HG02642 (cell line): ENCODE results near the gene GDF15.
"Not testable (repeated sequence)": the region's sequence is repeated elsewhere in the genome, so short reads cannot be mapped to it uniquely, and the experiment has no call there.

Source experiments
- ATAC-seq: cut with Tn5 transposase; IDR thresholded peaks from one replicate; pipeline ENCODE4 v1.9.1; 2021; ENCODE audit warnings: mild to moderate bottlenecking; ENCODE audit not compliant: unreplicated experiment, poor library complexity

GDF15 gene, protein sequence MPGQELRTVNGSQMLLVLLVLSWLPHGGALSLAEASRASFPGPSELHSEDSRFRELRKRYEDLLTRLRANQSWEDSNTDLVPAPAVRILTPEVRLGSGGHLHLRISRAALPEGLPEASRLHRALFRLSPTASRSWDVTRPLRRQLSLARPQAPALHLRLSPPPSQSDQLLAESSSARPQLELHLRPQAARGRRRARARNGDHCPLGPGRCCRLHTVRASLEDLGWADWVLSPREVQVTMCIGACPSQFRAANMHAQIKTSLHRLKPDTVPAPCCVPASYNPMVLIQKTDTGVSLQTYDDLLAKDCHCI

DNA sequence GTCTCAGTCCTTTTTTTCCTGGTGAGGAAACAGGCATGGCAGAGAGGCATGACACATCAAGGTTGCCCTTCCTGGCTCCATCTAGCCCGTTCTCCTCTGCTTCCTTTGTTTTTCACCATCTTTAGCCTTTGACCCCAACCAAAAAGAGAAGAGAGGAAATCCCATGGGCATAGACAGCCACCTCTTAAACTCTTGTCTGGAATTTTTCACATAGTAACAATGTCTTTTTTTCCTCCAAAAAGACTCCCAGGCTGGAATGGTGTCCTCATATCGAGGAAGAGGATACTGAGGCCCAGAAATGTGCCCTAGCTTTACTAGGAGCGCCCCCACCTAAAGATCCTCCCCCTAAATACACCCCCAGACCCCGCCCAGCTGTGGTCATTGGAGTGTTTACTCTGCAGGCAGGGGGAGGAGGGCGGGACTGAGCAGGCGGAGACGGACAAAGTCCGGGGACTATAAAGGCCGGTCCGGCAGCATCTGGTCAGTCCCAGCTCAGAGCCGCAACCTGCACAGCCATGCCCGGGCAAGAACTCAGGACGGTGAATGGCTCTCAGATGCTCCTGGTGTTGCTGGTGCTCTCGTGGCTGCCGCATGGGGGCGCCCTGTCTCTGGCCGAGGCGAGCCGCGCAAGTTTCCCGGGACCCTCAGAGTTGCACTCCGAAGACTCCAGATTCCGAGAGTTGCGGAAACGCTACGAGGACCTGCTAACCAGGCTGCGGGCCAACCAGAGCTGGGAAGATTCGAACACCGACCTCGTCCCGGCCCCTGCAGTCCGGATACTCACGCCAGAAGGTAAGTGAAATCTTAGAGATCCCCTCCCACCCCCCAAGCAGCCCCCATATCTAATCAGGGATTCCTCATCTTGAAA is at the start of gene GDF15:
Gene GDF15 (plus strand): TSS at position 484 of the 868 bp plus-strand sequence. CDS start 32 bp downstream, at position 516.
- no peak for ATAC-seq

DNA sequence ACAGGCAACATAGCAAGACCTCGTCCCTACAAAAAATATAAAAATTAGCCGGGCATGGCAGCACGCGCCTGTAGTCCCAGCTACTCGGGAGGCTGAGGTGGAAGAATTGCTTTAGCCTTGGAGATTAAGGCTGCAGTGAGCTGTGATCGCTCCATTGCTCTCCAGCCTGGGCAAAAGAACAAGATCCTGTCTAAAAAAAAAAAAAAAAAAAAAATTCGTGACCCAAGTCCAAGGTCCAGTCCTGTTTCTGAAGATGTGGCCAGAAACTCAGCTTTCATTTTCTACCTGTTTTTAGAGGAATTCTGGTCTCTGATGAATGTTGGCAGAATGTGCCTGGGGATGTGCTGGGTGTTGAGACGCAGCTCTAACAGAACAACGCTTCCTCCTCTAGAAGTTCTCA is 47.4 kb upstream of the GDF15 start:
- no peak for ATAC-seq

DNA sequence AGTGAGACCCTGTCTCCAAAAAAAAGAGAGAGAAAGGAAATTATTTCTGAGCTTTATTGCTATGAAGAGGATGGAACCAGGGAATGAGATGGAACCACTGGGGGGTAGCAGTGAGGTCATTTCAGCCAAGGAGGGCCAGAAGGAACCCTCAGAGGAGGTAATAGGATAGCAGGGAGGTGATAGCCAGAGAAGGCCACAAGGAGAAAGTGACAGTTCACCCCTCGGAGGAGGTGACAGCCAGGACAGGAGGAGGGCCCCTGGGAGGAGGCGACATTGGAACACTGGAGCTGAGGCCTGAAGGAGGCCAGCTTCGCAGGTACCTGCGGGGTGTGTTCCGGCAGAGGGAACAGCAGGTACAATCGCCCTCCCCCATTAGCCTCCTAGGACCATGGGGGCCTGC is 46.2 kb upstream of the GDF15 start:
- ATAC-seq, result no peak

DNA sequence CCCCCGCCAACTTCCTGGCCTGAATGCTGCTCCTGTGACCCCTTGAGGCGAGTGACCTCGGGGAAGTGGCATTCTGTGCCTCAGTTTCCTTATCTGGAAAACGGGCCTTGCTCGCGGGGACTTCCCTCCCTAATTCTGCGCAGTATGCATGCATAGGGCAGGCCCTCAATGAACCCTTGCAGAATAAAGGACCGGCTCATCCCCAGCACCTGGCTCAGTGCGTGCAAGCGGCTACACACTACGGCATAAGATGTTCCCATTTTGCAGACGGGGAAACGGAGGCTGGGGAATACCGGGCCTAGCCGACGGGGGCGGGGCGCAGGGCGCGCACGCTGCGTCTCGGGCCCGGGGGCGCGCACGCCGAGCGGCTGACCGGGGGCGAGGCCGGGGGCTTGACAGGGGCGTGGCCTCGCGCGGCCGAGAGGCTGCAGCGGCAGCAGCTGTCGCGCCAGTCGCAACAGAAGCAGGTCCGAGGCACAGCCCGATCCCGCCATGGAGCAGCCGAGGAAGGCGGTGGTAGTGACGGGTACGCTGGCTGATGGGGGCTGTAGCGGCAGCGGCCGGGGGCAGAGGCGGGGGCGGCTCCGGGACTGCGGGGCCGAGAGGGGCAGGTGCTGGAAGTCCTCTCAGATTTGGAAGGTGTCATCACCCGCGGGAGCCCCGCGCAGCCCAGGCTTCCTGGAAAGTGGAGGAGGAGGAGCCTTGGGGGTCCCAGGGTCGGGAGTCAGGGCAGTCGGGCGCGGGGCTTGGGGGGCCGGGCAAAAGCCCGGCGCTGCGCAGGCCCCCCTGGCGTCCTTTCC is 45.6 kb upstream of the GDF15 start, which contains the start of gene PGPEP1:
Gene PGPEP1 (plus strand): TSS at position 409 of the 800 bp plus-strand sequence. CDS start 84 bp downstream, at position 493.
- peak; percentile 66 for ATAC-seq

DNA sequence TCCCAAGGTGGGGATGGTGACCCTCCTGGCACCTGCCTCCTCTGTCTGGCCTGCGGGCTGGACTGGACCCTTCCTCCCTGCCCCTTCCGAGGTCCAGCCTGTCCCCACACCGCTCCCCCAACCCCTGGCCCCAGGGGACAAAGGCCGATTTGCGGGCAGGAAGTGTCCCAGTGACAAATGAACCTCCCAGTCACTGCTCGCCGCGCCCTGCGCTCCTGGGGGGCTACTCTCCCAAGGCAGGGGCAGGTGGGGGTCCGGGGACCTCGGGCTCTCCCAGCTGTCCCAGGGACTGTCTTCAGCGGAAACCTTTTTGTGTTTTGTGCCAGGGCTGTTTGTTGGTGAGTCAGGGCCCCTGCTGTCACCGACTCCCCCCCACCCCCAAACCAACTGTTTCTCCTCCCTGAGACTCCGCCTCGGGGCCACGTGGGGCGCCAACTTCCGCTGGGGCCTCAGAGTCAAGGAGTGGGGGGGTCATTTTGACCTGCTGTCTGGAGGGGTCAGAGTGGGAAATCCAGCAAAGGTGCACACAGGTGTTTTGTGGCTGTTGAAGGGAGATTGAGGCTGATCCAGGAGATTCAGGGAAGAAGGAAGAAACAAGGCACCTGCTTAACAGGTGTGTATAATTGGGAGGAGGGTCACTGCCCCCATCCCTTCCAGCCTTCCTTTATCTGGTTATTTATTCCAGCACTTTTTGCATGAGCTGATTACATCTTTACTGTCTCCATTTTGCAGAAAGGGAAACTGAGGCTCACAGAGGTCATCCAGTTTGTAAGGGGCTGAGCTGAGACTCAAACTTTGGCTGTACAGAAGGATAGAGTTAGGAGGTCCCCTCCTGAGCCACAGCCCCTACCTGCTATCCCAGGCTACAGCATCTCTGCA is 44.7 kb upstream of the GDF15 start:
- ATAC-seq, result peak; percentile 66

DNA sequence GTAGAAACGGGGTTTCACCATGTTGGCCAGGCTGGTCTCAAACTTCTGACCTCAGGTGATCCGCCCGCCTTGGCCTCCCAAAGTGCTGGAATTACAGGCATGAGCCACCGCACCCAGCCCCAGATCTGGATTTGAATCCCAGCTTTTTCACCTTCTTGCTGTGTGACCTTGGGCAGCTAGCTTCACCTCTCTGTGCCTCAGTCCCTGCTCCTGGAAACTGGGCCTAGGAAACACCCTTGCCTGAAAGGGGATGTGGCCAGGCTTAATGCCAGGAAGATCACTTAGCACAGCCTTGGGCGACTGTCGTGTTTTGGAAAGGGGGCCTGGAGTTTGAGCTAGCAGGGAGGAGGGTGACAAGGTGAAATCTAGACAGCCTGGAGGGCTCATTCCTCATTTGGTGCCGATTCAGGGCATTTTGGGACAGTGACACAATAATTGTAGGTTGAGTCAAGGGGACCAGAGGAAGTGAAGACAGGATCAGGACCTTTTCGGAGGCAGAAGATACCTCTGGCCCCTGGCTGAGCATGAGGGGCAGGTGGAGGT is 43.8 kb upstream of the GDF15 start:
- no peak for ATAC-seq

DNA sequence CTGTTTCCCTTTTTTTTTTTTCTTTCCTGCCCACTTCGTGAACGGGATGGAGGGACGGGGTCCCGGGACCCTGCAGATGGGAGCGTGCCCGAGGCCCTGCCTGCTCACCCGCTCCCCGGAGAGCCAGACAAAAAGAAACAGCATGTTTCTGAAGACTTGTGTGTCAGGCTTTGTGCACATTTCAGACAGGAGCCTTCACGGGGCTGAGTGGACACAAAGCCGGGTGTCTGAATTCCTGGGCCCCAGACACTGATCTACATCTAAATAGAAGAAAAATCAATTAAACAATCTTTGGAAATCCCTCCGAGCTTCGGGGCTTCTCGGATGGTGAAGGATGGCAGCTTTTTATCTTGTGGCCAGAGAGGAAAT is 41.4 kb upstream of the GDF15 start:
- no peak for ATAC-seq

DNA sequence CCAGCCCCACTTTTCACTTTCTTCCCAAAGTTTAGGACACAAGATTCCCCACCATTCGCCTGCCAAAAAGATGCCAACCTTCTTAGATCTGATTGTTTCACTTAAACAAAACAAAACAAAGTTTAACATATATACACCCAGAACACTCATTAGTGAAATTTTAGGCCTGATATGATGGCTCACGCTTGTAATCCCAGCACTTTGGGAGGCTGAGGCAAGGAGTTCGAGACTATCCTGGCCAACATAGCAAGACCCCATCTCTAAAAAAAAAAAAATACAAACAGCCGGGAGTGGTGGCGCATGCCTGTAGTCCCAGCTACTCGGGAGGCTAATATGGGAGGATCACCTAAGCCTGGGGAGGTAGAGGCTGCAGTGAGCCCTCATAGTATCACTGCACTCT is 40.7 kb upstream of the GDF15 start:
- no peak for ATAC-seq

DNA sequence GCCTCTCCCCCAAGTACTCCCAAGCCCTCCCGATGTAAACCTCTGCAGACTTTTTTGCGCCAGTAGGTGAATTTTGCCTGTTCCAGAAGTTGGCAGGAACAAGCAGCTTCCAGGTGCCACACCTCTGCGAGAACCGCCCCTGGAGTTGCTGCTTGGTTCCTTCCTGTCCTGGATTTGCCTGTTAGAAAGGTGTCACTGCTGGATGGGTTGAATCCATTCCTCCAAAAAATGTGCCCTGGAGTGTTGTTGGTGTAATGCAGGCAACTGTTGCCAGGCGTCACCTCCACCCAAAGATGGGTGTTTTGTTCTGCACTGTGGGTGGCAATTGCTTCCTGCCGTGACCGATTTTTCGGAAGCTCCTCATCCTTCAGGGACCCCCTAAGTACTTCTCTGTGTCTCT is 39.9 kb upstream of the GDF15 start:
- ATAC-seq, result no peak

DNA sequence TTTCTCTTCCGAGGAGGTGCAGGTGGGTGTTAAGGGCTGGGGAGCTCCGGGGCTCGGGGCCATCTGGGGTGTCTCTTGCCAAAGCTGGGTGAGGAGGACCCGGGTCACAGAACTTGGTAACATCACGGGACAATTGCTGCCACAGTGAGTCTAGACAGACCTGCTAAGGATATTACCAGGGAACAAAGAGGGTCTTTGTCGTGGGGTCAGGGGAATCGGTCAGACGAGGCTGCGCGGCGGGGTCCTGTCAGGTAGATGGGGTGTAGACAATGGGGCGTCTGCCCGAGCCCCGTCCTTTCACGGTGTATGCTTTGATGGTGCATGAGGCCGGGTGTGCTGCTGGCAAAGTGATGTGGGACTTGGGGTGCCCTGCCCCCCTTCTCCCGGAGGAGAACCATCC is 37.8 kb upstream of the GDF15 start:
- ATAC-seq, result no peak

DNA sequence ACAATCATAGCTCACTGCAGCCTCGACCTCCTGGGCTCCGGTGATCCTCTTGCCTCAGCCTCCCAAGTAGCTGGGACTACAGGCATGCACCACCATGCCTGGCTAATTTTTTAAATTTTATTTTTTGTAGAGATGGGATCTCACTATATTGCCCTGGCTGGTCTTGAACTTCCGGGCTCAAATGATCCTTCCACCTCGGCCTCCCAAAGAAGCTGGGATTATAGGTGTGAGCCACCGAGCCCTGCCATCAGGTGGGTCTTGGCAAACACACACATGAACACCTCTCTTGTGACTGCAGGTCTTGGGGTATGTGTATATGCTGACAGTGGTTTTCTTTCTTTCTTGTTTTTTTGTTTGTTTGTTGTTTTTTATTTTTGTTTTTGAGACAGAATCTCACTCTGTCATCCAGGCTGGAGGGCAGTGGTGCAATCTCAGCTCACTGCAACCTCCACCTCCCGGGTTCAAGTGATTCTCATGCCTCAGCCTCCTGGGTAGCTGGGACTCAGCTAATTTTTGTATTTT is 37.1 kb upstream of the GDF15 start:
- ATAC-seq, result not testable (repeated sequence)

DNA sequence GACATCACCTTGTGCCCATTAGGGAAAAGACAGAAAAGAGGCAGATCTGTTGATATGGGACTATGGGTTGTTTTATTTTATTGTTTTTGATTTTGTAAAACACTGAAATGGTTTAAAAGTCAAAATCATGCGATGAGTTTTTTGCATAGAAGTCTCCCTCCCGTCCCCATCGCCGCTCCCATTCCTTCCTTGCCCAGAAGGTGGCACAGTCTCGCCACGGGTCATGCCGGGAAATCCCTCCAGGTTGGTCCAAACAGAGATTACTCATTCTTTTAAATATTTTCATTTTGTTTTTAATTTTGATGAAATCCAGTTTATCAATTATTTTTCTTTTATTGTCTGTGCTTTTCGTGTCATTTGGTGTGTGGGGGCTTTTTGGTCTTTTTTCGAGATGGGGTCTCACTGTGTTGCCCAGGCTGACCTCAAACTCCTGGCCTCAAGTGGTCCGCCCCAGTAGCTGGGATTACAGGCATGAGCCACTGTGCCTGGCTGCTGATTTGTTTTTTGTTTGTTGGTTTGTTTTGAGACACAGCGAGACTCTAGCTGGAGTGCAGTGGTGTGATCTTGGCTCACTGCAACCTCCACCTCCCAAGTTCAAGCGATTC is 36.3 kb upstream of the GDF15 start:
- ATAC-seq, result no peak

DNA sequence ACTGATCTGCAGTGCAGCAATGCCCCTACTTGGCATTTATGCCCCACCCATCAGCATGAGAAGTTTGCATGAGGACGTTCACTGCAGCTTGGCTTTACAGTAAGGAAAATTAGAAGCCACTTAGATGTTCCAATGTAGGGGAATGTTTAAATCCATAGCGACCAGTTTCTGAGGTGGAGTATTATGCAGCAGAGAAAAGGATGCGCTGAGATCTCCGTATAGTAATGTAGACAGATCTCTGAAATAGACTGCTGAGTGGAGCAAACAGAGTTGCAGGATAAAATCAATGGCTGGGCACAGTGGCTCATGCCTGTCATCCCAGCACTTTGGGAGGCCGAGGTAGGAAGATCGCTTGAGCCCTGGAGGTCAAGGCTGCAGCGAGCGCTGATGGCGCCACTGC is 35.5 kb upstream of the GDF15 start:
- no peak for ATAC-seq

DNA sequence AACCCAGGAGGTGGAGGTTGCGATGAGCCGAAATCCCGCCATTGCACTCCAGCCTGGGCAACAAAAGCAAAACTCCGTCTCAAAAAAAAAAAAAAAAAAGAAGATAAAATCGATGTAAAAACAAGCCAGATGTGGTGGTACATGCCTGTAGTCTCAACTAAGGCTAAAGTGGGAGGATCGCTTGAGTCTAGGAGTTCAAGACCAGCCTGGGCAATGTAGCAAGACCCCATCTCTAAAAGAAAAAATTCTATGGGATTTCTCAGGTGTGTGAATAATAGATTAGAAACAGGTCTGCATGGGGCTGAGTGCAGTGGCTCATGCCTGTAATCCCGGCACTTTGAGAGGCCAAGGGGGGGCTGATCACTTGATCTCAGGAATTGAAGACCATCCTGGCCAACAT is 34.4 kb upstream of the GDF15 start:
- no peak for ATAC-seq

DNA sequence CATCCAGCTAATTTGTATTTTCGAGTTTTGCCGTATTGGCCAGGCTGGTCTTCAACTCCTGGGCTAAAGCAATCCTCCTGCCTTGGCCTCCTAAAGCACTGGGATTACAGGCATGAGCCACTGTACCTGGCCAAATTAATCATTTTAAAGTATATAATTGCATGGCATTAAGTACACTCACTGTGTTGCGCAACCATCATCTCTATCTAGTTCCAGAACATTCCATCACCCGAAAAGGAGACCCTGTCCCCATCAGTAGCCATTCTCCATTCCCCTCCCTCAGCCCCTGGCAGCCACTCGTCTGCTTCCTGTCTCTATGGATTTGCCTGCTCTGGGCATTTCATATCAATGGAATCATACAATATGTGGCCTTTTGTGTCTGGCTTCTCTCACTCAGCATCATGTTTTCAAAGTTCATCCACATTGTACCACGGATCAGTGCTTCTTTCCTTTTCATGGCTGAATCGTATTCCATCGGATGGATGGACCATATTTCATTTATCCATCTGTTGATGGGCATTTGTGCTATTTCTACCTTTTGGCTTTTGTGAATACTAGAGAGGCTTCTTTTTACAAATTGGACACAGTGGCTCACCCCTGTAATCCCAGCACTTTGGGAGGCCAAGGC is 32.5 kb upstream of the GDF15 start:
- ATAC-seq, result no peak

DNA sequence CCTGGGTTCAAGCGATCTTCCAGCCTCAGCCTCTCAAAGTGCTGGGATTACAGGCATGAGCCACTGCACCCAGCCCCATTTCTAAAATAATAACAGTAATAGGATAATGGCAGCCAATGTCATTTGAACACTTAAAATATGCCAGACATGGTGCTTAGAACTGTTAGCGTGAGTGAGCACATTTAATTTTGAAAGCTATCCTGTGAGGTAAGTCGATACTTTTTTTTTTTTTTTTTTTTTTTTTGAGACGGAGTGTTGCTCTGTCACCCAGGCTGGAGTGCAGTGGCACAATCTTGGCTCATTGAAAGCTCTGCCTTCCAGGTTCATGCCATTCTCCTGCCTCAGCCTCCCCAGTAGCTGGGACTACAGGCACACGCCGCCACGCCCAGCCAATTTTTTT is 31.2 kb upstream of the GDF15 start:
- ATAC-seq, result not testable (repeated sequence)

DNA sequence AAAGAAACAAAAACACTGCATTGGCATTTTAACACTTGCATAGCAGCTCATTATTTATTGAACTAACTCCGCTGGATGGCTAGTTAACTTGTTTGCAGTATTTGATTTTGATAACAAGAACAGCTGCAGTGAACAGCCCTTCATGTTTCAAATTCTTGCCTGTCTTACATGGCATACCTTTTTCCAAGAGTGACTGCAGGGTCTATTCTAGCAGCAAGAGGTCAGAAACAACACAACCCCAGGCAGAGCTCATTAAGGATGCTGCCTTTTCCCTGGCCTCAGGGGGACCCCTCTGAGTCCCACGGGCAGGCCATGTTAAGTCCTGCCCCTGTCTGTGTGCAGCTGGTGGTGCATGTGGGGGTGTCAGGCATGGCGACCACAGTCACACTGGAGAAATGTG is 28.9 kb upstream of the GDF15 start:
- no peak for ATAC-seq

DNA sequence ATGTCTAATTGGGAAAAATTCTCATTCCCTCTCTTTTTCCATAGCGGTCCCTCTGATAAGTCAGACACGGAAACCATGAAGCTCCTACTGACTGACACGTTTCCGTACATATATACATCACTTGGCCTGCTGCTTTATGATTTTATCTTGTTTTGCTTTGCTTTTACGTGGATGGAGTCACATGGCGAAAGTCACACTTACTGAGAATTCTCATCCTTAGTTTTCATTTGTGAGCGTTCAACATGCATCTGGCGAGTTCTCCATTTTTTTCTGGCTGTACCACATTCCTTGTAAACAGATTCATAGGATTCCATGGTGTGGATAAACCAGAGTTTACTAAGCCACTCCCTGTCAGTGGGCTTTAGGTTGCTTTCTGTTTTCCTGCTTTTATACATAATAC is 24.3 kb upstream of the GDF15 start:
- ATAC-seq, result no peak
